Osteocyte (in vitro differentiated cells): ENCODE data around the gene PRR14. TPM values are rescaled to one million over a fixed set of nuclear protein-coding genes. Genes with fewer than 3 reads are reported as not detected.

Experiments
- DNase-seq: peaks from one replicate; pipeline ENCODE4 v3.0.0; 2021; ENCODE audit warnings: mixed read lengths; ENCODE audit not compliant: unreplicated experiment; ENCODE audit errors: extremely low spot score
- H3K27ac Mint-ChIP-seq: one replicate; pipeline ENCODE4 v1.8.0; 2021; ENCODE audit warnings: mild to moderate bottlenecking, mixed read lengths; ENCODE audit not compliant: unreplicated experiment
- H3K27me3 Mint-ChIP-seq: one replicate; pipeline ENCODE4 v1.8.0; 2021; ENCODE audit warnings: mixed read lengths; ENCODE audit not compliant: unreplicated experiment
- H3K36me3 Mint-ChIP-seq: one replicate; pipeline ENCODE4 v1.8.0; 2021; ENCODE audit warnings: mixed read lengths; ENCODE audit not compliant: unreplicated experiment
- H3K4me1 Mint-ChIP-seq: one replicate; pipeline ENCODE4 v1.8.0; 2021; ENCODE audit warnings: mixed read lengths; ENCODE audit not compliant: unreplicated experiment
- H3K4me3 Mint-ChIP-seq: one replicate; pipeline ENCODE4 v1.8.0; 2021; ENCODE audit warnings: mild to moderate bottlenecking, moderate library complexity, mixed read lengths; ENCODE audit not compliant: unreplicated experiment
- H3K9me3 Mint-ChIP-seq: one replicate; pipeline ENCODE4 v1.8.0; 2021; ENCODE audit warnings: mixed read lengths; ENCODE audit not compliant: unreplicated experiment
- total RNA-seq: library from RNA; stranded (reverse); gene quantifications from 2 replicates; pipeline ENCODE4 v1.2.1, GENCODE V29; 2021
- TF ChIP-seq, protein P1 (sequence below): fragments of 200-600 bp; sonication (generic); IDR thresholded peaks from 2 replicates; pipeline ENCODE4 v1.5.0; 2021; ENCODE audit warnings: antibody characterized with exemption, mild to moderate bottlenecking, moderate library complexity

PRR14 gene
- total RNA-seq, 1 donor from 2014 or later: 52.0 TPM

DNA sequence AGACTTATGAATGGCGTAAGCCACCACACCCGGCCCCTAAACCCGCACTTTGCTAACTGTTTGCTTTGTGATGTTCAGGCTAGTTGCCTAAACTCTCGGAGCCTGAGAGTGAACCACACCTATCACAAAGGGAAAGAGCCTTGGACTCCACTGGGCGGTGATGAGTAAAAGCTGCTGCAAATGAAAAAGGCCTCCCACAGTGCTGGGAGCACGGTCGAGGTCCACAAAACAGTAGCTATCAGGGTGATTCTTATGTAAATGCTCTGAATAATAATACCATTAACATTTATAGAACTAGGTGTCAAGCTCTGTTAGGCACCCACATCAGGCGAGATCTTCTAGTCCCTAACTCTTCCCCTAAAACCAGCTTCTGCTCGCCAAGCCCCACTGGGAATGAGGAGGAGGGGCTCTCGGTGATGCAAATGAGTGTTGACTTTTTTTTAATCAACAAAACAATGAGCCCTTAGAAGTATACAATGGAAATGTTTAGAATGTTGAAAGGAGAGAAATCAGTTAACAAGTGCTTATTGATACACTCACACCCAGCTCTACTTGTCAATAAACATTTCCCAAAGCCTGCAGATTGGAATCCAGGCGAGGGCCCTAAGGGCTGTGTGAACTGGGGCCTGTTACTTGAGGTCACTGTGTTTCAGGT, 27.3 kb downstream of the PRR14 start:
- Mint-ChIP-seq H3K36me3 (no peaks in the 10 kb centered on the region), H3K27ac (no peak overlapping the region), H3K4me3 (no peak overlapping the region), H3K4me1 (no peaks in the 10 kb centered on the region), H3K27me3 (no peaks in the 10 kb centered on the region), H3K9me3 (no peaks in the 10 kb centered on the region)
- DNase-seq: no peak
- TF ChIP-seq, protein P1, sequence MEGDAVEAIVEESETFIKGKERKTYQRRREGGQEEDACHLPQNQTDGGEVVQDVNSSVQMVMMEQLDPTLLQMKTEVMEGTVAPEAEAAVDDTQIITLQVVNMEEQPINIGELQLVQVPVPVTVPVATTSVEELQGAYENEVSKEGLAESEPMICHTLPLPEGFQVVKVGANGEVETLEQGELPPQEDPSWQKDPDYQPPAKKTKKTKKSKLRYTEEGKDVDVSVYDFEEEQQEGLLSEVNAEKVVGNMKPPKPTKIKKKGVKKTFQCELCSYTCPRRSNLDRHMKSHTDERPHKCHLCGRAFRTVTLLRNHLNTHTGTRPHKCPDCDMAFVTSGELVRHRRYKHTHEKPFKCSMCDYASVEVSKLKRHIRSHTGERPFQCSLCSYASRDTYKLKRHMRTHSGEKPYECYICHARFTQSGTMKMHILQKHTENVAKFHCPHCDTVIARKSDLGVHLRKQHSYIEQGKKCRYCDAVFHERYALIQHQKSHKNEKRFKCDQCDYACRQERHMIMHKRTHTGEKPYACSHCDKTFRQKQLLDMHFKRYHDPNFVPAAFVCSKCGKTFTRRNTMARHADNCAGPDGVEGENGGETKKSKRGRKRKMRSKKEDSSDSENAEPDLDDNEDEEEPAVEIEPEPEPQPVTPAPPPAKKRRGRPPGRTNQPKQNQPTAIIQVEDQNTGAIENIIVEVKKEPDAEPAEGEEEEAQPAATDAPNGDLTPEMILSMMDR: no peak

DNA sequence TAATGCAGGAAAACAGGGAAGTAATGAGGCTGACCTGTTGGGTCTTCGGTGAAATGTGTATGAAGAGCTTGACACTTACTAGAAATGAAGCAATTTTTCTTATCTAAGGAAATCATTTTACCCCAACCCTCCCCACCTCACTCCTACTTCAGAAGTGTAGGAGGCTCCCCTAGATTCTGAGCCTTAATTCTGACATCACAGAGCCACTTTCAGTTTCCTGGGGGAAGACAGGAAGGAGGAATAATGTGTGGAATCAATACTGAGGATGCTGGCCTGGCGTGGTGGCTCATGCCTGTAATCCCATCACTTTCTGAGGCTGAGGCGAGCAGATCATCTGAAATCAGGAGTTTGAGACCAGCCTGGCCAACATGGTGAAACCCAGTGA, 27.8 kb downstream of the PRR14 start:
- DNase-seq: no peak
- TF ChIP-seq, protein P1: no peak
- no peaks in the 10 kb centered on the region for H3K36me3 Mint-ChIP-seq
- no peaks in the 10 kb centered on the region for H3K4me1 Mint-ChIP-seq
- H3K4me3 Mint-ChIP-seq: no peak overlapping the region
- no peaks in the 10 kb centered on the region for H3K27me3 Mint-ChIP-seq
- H3K27ac Mint-ChIP-seq: no peak overlapping the region
- H3K9me3 Mint-ChIP-seq: no peaks in the 10 kb centered on the region

DNA sequence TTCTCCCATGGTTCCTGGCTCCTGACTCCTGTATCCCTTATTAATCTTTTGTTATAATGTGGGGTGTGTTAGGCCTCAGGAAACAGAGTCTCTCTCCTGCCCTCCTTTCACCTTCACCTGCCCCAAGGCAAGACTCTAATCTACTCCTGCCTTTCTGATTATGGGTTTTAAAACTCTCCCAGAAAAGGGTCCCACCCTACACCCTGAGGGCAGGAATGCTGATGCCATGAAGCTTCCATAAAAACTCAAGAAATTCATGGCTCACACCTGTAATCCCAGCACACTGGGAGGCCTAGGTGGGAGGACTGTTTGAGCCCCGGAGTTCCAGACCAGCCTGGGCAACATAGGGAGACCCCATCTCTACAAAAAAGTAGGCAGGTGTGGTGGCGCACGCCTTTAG, 29.6 kb downstream of the PRR14 start:
- DNase-seq: no peak
- H3K36me3 Mint-ChIP-seq: no peaks in the 10 kb centered on the region
- no peaks in the 10 kb centered on the region for H3K9me3 Mint-ChIP-seq
- no peak overlapping the region for H3K4me3 Mint-ChIP-seq
- TF ChIP-seq, protein P1: no peak
- H3K4me1 Mint-ChIP-seq: no peaks in the 10 kb centered on the region
- H3K27me3 Mint-ChIP-seq: no peaks in the 10 kb centered on the region
- H3K27ac Mint-ChIP-seq: no peak overlapping the region

DNA sequence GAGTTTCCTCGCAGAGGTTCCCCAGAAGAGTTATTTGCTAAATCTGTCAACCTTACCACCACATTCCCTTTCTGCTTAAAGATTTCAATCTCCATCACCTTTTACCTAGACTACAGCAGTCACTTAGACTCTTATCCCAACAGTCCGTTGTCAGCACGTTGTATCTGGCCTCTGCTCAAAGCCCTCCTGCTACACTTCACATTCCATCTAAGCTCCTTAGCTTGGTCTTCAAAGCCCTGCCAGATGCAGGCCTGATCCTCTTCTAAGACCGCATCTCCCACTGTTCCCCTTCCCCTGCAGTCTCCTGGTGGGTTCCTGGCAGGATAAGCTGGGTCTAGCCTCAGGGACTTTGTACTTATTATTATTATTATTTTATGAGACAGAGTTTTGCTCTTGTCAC, 37.9 kb downstream of the PRR14 start:
- no peak for DNase-seq
- Mint-ChIP-seq H3K4me1 (peaks cover 2% of the 10 kb centered on the region), H3K36me3 (no peaks in the 10 kb centered on the region), H3K27ac (no peak overlapping the region), H3K27me3 (no peaks in the 10 kb centered on the region), H3K9me3 (no peaks in the 10 kb centered on the region), H3K4me3 (no peak overlapping the region)
- TF ChIP-seq, protein P1: no peak

DNA sequence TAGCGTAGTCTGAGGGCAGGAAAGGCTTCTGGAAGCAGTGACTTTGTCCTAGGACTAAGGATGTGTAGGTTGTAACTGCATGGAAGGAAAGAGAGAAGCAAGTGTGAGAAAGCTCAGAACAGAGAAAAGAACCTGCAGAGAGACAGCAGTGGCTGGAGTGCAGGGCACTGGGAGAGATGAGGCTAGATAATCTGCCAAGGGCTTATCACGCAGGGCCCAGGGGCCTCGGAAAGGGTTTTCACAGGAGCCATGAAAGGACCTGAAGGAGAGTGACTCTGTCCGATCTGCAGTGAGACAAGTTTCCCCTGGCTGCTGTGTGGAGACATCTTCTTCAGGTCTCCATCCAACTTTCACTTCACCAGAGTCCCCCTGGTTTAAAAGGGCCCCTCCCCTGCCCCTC, 41.1 kb downstream of the PRR14 start:
- no peak overlapping the region for H3K27ac Mint-ChIP-seq
- no peaks in the 10 kb centered on the region for H3K36me3 Mint-ChIP-seq
- DNase-seq: no peak
- H3K4me1 Mint-ChIP-seq: peaks cover 5% of the 10 kb centered on the region
- H3K4me3 Mint-ChIP-seq: no peak overlapping the region
- no peaks in the 10 kb centered on the region for H3K9me3 Mint-ChIP-seq
- no peaks in the 10 kb centered on the region for H3K27me3 Mint-ChIP-seq
- TF ChIP-seq, protein P1: no peak
